ENCODE measurements around the gene MYO5B. TPM values are rescaled to one million over a fixed set of nuclear protein-coding genes. Genes with fewer than 3 reads are reported as not detected.
"Not testable (repeated sequence)": the region's sequence is repeated elsewhere in the genome, so short reads cannot be mapped to it uniquely, and the experiment has no call there.

The MYO5B gene
- total RNA-seq, 1 experiment from 2014 or later, result 6.3 TPM

- not testable (repeated sequence) for DNase-seq (ENCODE audit: low read depth)
These were observed 305.4 kb downstream of the MYO5B start for GRCh38 chr18:49889552-49889951.

GRCh38 chr18:49886891-49887764 lies 307.8 kb downstream of the MYO5B start:
- DNase-seq (ENCODE audit: low read depth), result no peak

GRCh38 chr18:49884959-49885358 lies 310.0 kb downstream of the MYO5B start:
- DNase-seq (ENCODE audit: low read depth), result no peak

- no peak for DNase-seq (ENCODE audit: low read depth)
These were observed 310.5 kb downstream of the MYO5B start for GRCh38 chr18:49884465-49884864.

GRCh38 chr18:49880661-49881060 lies 314.3 kb downstream of the MYO5B start:
- no peak for DNase-seq (ENCODE audit: low read depth)

- no peak for DNase-seq (ENCODE audit: low read depth)
These were observed 315.7 kb downstream of the MYO5B start for GRCh38 chr18:49879271-49879580.

- DNase-seq (ENCODE audit: low read depth), result no peak
These were observed 316.2 kb downstream of the MYO5B start for GRCh38 chr18:49878567-49879270.

- DNase-seq (ENCODE audit: low read depth), result no peak
These were observed 316.9 kb downstream of the MYO5B start for GRCh38 chr18:49878015-49878414.

GRCh38 chr18:49876536-49876935 lies 318.4 kb downstream of the MYO5B start:
- no peak for DNase-seq (ENCODE audit: low read depth)

GRCh38 chr18:49875783-49876182 lies 319.2 kb downstream of the MYO5B start:
- no peak for DNase-seq (ENCODE audit: low read depth)

- DNase-seq (ENCODE audit: low read depth), result no peak
These were observed 319.8 kb downstream of the MYO5B start for GRCh38 chr18:49875155-49875554.

GRCh38 chr18:49874238-49874637 lies 320.7 kb downstream of the MYO5B start:
- DNase-seq (ENCODE audit: low read depth), result no peak

GRCh38 chr18:49869354-49869753 lies 325.6 kb downstream of the MYO5B start:
- no peak for DNase-seq (ENCODE audit: low read depth)

GRCh38 chr18:49866680-49867079 lies 328.3 kb downstream of the MYO5B start:
- no peak for DNase-seq (ENCODE audit: low read depth)

- no peak for DNase-seq (ENCODE audit: low read depth)
These were observed 329.5 kb downstream of the MYO5B start for GRCh38 chr18:49865401-49865800.

GRCh38 chr18:49863769-49864621 lies 331.0 kb downstream of the MYO5B start:
- no peak for DNase-seq (ENCODE audit: low read depth)

- no peak for DNase-seq (ENCODE audit: low read depth)
These were observed 332.1 kb downstream of the MYO5B start for GRCh38 chr18:49862656-49863385.

GRCh38 chr18:49861659-49862058 lies 333.3 kb downstream of the MYO5B start:
- DNase-seq (ENCODE audit: low read depth), result no peak

- DNase-seq (ENCODE audit: low read depth), result no peak
These were observed 335.2 kb downstream of the MYO5B start for GRCh38 chr18:49859725-49860124.

GRCh38 chr18:49859021-49859359 lies 336.0 kb downstream of the MYO5B start:
- no peak for DNase-seq (ENCODE audit: low read depth)

- peak; percentile 57 for DNase-seq (ENCODE audit: low read depth)
These were observed 336.5 kb downstream of the MYO5B start for GRCh38 chr18:49858309-49859020.

Measured in LHCN-M2 (cell line).